Measurements from ENCODE around the gene SEPTIN12.

Gene SEPTIN12

DNA sequence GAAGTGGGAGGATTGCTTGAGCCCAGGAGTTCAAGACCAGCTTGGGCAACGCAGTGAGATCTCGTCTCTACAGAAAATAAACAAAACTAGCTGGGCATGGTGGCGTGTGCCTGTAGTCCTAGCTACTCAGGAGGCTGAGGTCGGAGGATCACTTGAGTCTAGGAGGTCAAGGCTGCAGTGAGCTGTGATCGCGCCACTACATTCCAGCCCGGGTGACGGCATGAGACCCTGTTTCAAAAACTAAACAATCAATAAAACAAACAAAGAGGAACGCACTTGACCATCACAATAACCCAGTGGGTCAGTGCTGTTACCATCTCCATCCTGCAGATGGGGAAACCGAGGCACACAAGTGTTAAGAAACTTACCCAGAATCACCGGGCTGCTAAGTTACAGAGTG is 34.9 kb downstream of the SEPTIN12 start:
- no peak for DNase-seq (ENCODE audit: low read depth)
- TF ChIP-seq, protein P1, sequence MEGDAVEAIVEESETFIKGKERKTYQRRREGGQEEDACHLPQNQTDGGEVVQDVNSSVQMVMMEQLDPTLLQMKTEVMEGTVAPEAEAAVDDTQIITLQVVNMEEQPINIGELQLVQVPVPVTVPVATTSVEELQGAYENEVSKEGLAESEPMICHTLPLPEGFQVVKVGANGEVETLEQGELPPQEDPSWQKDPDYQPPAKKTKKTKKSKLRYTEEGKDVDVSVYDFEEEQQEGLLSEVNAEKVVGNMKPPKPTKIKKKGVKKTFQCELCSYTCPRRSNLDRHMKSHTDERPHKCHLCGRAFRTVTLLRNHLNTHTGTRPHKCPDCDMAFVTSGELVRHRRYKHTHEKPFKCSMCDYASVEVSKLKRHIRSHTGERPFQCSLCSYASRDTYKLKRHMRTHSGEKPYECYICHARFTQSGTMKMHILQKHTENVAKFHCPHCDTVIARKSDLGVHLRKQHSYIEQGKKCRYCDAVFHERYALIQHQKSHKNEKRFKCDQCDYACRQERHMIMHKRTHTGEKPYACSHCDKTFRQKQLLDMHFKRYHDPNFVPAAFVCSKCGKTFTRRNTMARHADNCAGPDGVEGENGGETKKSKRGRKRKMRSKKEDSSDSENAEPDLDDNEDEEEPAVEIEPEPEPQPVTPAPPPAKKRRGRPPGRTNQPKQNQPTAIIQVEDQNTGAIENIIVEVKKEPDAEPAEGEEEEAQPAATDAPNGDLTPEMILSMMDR (conservative IDR thresholded peaks at IDR 0.05; ENCODE audit: low read depth, low read length), result no peak

DNA sequence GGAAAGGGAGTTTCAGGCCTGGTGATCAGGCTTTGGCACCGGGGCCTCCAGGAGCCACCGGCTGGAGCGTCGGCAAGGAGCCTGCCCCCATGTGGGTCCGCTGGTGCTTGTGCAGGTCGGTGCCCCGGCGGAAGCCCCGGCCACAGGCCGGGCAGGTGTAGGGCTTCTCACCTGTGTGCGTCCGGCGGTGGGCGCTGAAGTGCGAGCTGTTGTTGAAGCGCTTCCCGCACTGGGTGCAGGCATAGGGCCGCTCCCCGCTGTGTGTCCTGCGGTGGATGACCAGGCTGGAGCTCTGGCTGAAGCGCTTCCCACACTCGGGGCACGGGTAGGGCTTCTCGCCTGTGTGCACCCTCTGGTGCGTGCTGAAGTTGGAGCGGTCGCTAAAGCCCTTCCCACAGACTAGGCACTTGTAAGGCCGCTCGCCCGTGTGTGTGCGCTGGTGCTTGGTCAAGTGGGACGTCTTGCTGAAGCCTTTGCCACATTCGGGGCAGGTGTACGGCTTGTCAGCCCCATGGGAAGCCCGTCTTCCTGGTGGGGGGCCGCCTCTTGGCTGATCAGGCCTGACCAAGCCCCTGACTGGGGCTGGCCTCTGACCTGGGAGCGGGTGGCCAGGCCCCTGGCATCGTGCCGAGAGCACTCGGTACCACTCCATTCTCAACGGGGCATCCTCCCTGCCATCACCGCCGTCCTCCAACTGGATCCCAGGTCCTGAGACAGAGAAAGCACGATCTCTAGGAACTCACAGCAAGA is 35.6 kb downstream of the SEPTIN12 start:
- TF ChIP-seq, protein P1 (conservative IDR thresholded peaks at IDR 0.05; ENCODE audit: low read depth, low read length), result no peak
- no peak for DNase-seq (ENCODE audit: low read depth)
- H3K4me3 ChIP-seq (ENCODE audit: low read length), result no peak overlapping the region

More for the DNA sequence above, 34.9 kb downstream of the SEPTIN12 start:
- H3K4me3 ChIP-seq (ENCODE audit: low read length), result no peak overlapping the region

DNA sequence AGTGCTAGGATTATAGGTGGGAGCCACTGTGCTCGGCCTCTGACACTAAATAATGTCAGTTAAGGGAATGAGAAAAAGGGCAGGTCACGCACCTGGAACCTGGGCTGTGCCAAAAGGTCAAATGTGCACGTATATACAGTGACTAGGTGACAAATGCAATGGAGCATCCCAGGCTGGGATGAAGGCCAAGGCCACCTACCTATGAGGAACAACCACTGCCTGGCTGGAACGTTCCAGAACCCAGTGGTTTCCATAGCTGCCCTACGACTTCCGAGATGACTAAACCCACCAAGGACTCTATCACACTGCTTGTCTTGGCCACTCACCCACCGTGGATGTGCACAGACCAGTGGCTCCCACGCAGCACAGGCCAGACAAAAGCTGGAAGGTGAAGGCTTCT is 37.2 kb downstream of the SEPTIN12 start:
- no peak overlapping the region for H3K4me3 ChIP-seq (ENCODE audit: low read length)
- TF ChIP-seq, protein P1 (conservative IDR thresholded peaks at IDR 0.05; ENCODE audit: low read depth, low read length), result no peak
- DNase-seq (ENCODE audit: low read depth), result no peak

DNA sequence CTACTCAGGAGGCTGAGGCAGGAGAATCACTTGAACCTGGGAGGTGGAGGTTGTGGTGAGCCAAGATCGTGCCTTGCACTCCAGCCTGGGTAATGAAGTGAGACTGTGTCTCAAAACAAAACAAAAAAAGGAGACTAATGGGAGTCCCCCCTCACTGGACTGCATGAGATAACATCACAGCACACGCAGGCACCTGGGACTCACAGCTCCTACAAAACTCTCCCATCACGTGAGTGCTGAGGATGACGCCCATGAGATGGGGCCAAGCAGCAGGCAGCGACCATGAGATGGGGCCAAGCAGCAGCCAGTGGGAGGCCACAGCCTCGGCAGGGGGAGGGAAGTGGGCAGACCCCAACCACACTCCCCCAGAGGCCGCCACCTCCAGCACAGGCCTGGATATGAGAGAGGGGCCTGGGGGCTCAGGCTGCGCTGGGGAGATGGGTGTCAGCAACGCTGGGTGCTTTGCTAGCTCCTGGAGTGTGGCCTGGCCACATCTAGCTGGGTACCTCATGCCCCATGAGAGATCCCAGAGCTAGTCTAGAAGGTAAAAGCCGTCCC is 38.4 kb downstream of the SEPTIN12 start:
- DNase-seq (ENCODE audit: low read depth), result no peak
- H3K4me3 ChIP-seq (ENCODE audit: low read length), result no peak overlapping the region
- TF ChIP-seq, protein P1 (conservative IDR thresholded peaks at IDR 0.05; ENCODE audit: low read depth, low read length), result no peak

DNA sequence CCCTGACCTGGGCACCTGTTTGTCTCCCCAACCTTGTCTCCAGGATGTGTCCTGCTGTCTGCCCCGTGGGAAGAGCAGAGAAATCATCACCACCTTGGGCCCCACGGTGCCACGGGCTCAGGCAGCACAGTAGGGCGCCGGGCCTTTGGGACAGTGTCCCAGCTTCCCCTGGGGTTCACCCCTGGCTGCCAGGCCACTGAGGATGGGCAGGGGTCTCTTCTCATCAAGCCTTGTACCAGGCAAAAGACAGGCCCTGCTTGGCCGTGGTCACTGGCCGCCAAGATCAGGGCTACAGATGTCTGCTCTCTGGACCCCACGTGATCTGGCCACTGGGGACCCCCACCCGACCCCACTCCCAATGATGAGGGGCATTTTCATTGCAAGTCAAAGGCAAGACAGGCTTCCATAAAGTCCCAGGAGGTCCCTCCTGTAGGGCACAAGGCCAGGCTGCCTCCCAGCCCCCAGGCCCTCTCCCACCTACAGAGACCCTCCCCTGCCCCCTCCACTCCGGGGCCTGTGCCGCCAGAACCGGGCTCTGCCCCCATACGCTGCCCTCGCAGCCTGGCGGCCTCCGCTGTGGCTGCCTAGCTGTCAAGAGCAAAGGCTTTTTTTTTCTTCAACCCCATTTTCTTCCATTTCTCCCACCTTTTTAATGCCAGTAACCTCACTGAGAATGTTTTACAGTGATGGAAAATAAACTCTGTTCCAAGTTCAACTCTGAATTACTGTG is 39.3 kb downstream of the SEPTIN12 start:
- H3K4me3 ChIP-seq (ENCODE audit: low read length), result no peak overlapping the region
- no peak for DNase-seq (ENCODE audit: low read depth)
- TF ChIP-seq, protein P1 (conservative IDR thresholded peaks at IDR 0.05; ENCODE audit: low read depth, low read length), result no peak

DNA sequence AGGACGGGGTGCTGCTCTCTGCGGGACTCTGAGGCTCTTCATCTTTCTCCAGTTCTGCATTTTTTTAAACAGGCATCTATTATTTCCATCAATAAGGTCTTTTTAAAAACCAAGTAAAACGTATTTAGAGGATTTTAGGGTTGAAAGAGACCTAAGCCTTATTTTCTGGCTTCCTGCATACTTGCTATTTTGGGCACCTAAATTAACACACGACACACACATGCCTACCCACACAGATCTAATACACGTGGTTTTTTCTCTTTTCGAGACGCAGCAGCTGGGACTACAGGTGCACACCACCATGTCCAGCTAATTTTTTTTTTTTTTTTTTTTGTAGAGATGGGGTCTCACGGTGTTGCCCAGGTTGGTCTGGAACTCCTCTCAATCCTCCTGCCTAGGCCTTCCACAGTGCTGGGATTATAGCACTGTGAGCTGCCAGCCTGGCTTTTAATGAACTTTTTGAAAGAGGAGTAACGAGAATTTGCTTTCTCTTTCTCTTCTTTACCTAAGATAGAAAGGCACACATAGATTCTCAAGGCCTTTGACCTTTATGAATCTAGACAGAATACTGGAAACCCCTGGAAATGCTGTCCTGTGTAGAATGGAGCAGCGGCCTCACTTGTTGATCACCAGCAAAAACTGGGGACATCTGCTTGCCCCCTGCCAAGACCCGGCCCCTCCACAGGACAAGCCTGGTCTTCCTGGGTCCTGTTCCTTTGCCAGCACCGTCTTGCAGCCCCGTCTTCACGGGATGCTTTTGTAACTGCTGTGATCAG is 40.1 kb downstream of the SEPTIN12 start:
- no peak overlapping the region for H3K4me3 ChIP-seq (ENCODE audit: low read length)
- no peak for DNase-seq (ENCODE audit: low read depth)
- TF ChIP-seq, protein P1 (conservative IDR thresholded peaks at IDR 0.05; ENCODE audit: low read depth, low read length), result no peak

All from retinal pigment epithelial cell (primary cell).